Skin of body (tissue), 2 donors: Measurements from ENCODE around the gene IFT122. TPM values are rescaled to one million over a fixed set of nuclear protein-coding genes. Genes with fewer than 3 reads are reported as not detected.

ENCODE experiments used
- small RNA-seq: library from RNA; depleted of rRNA; stranded (forward); fragments of <200 nt; gene quantifications from one replicate; pipeline ENCODE3, GENCODE V24; 2014; ENCODE audit warnings: low replicate concordance
- total RNA-seq: library from RNA; depleted of rRNA; stranded (reverse); fragments of >200 nt; gene quantifications from one replicate; pipeline ENCODE4 v1.2.3, GENCODE V29; 2014

IFT122 gene
- total RNA-seq, 1 donor from 2014 or later = 51.4 TPM

Small RNA genes lying within 50 kb of the gene (small RNA-seq; reads per million reads assigned to genes)
- gene SNORA7B = 5.3 reads per million, percentile 91 among the genes with 10 or more reads in this experiment

Other genes starting within 250 kb of the IFT122 start
- gene COPG1, start 190.6 kb upstream of the IFT122 start, total RNA-seq = 130 TPM
- gene HMCES, start 161.4 kb upstream of the IFT122 start, total RNA-seq = 21.2 TPM
- 0.10 TPM for gene EFCAB12, start 11.6 kb upstream of the IFT122 start, total RNA-seq
- gene MBD4, start 276 bp upstream of the IFT122 start, total RNA-seq = 23.3 TPM
- gene RHO, start 88.4 kb downstream of the IFT122 start, total RNA-seq = not detected
- not detected for gene H1-8, start 103.0 kb downstream of the IFT122 start, total RNA-seq
- 134 TPM for gene PLXND1, start 166.5 kb downstream of the IFT122 start, total RNA-seq